Stimulated activated CD4-positive, alpha-beta T cell treated with anti-CD3 and anti-CD28 coated beads, TNF-alpha, amount 100 ng/mL, for 48 hours (primary cell): ENCODE measurements around the gene SRGN.
"Not testable (repeated sequence)": the region's sequence is repeated elsewhere in the genome, so short reads cannot be mapped to it uniquely, and the experiment has no call there.

Source experiments
- DNase-seq, 3 donors: peaks; one replicate each; pipeline ENCODE4 v3.0.0-alpha.2; 2020; ENCODE audit warnings: low read depth in 3 of 3

The SRGN gene

DNA sequence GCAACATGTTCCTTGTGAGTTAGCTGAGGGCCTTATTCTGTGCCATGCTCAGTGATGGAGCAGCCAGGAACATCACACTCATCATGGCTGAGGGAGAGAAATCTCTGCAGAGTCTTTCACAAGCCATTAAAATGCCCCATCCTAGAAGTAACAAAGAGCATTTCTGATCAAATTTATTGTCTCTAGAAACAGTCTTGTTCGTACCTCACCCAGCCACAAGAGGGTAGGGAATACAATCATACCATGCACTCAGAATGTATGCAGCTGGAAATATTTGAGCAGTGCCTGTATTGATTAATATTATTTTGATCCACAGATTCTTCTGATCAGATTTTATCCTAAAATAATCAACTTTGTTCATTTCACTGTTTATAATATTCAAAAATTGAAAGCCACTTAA is 53.4 kb downstream of the SRGN start:
- no peak for DNase-seq

DNA sequence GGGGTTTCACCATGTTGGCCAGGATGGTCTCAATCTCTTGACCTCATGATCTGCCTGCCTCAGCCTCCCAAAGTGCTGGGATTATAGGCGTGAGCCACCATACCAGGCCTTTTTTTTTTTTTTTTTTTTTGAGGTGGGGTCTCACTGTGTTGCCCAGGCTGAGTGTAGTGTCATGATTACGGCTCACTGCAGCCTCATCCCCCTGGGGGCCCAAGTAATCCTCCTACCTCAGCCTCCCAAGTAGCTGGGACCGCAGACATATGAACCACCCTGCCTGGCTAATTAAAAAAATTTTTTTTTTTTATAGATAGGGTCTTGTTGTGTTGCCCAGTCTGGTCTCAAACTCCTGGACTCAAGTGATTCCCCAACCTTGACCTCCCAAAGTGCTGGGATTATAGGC is 54.2 kb downstream of the SRGN start:
- DNase-seq = not testable (repeated sequence)

DNA sequence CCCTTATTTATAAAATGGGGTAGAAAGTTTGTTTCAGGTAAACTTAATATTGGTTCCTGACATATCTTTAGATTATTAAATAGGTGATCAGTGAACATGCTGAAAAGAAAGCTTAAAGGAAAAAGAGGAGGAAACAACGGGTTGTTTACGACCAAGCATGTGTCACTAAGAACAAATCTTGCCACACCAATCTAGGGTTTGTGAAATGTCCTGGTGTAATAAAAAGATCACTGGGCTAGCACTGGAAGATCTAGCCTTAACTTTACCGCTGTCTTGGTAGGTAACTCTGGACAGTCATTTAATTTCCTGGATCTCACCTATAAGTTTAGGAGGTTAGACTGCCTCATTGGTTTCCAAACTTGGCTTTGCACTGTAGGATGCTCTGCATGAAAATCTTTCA is 55.1 kb downstream of the SRGN start:
- no peak for DNase-seq

DNA sequence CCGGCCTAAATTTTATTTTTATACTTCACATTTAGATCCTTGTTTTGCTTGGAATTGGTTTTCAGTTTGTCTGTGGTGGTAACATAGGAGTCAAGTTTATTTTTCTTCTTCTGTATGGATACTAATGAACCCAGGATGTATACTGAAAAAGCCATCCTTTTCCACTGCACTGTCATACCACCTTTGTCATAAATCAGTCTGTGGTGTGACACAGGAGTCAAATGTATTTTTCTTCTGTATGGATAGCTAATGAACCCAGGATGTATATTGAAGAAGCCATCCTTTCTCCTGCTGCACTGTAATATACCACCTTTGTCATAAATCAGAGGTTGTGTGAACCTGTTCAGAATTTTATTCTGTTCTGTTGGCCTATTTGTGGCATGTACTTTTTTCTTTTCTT is 57.4 kb downstream of the SRGN start:
- no peak for DNase-seq

DNA sequence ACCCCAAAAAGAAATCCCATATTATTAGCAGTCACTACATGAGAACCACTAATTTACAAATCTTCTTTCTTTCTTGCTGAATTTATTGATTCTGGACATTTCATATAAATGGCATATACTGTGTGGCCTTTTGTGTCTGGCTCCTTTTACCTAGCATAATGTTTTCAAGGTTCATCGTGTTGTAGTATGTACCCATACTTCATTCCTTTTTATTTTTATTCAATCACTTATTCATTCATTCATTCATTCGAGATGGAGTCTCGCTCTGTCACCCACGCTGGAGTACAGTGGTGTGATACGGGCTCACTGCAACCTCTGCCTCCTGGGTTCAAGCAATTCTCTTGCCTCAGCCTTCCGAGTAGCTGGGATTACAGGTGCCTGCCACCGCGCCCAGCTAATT is 58.0 kb downstream of the SRGN start:
- DNase-seq = no peak

DNA sequence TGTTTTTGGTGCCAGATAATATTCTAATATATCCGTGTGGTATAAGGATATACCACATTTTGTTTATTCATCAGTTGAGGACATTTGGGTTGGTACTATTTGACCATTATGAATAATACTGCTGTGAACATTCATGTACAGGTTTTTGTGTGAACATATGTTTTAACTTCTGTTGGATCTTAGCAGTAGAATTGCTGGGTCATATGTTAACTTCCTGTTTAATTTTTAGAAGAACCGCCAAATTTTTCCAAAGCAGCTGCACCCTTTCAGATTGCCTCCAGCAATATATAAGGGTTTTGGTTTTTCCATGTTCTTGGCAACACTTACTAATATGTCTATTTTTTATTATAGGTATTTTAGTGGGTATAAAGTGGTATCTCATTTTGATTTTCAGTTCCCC is 58.9 kb downstream of the SRGN start:
- DNase-seq = no peak

DNA sequence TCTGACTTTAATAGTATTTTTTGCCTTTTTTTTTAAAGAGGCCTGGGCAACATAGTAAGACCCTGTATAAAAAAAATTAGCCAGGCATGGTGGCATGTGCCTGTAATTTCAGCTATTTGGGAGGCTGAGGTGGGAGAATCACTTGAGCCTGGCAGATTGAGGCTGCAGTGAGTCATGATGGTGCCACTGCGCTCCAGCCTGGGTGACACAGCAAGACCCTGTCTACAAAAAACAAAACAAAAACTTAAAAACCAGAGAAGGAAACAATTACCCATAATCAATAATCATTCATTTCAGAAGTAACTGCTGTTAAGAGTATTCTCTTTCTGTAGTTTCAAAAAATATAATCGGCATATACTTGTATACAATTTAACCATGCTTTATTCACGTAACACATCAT is 64.1 kb downstream of the SRGN start:
- DNase-seq = peak in 1 of 3 donors; percentile 4

DNA sequence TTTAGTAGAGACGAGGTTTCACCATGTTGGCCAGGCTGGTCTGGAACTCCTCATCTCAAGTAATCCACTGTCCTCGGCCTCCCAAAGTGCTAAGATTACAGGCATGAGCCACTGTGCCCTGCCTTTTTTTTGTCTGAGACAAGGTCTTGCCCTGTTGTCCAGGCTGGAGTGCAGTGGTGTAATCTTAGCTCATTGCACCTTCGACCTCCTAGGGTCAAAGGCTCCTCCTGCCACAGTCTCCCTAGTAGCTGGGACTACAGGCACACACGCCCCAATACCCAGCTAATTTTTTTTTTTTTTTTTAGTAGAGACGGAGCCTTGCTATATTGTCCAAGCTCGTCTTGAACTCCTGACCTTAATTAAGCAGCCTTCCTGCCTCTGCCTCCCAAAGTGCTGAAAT is 65.3 kb downstream of the SRGN start:
- DNase-seq = no peak
